WTC11 (cell line): ENCODE measurements around the gene CST5. TPM values are rescaled to one million over a fixed set of nuclear protein-coding genes. Genes with fewer than 3 reads are reported as not detected.

ENCODE experiments used
- total RNA-seq: library from RNA; stranded (reverse); gene quantifications from 3 replicates; pipeline ENCODE4 v1.2.3, GENCODE V29; 2021

Gene CST5
- total RNA-seq, 1 experiment from 2014 or later = not detected

Other genes with a start within 250 kb of the CST5 start
- 52.1 to 68.5 TPM (median 60.8 TPM) in 3 replicates for gene CST3, start 241.8 kb downstream of the CST5 start, total RNA-seq
- gene CST4, start 190.7 kb downstream of the CST5 start, total RNA-seq = not detected in 3 replicates
- gene CST1, start 128.8 kb downstream of the CST5 start, total RNA-seq = 4.5 to 6.2 TPM (median 5.8 TPM) in 3 replicates
- not detected in 3 replicates for gene CST2, start 53.0 kb downstream of the CST5 start, total RNA-seq
- gene GGTLC1, start 109.0 kb upstream of the CST5 start, total RNA-seq = not detected in 3 replicates